GM21423 (cell line): Measurements from ENCODE around the gene KLF6.

Experiments
- ATAC-seq: cut with Tn5 transposase; IDR thresholded peaks from one replicate; pipeline ENCODE4 v1.9.1; 2021; ENCODE audit warnings: mild to moderate bottlenecking, moderate library complexity; ENCODE audit not compliant: unreplicated experiment

The KLF6 gene

DNA sequence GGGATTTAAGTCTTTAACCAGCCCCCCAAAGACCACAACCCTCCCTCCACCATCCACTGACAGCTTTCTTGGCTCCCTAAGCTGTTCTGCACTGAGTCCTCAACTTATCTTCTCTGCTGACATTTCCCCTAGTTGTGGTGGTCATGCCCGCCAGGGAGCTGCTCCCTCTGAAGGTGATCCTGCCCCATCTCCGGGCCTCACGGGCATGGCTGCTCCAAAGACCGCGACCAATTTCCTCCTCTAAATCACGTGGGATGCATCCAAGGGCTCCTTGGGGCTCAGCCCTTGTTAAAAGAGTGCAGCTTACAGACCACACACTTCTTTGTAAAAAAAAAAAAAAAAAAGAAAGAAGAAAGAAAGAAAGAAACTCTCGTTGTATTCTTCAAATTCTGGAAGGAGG lies 27.1 kb upstream of the KLF6 start:
- ATAC-seq: no peak

DNA sequence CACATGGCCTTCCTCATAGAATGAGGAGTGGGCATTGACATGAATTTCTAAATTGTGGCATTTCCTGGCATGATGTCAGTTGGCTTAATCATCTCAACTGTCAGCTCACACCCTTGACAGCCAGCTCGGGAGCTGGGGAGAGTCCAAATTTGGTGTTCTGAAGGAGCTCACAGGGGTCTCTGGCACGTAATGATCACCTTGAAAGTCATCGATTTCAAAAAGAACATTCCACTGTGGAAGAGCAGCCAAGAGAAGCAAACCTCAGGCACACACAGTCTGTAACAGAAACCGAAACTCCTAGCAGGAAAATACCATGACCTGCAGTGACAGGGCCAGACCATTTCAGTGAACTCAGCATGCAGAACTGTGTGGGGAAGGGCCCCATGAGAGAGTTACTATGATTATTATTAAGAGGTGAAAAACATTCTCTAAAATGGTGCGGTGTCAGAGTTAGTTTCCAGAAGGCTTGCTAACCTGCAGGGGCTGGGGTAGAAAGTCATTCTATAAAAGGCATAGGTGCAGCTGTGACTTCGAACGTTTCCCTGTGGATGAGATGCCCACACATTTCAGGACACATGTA lies 26.4 kb upstream of the KLF6 start:
- ATAC-seq: peak; percentile 74

DNA sequence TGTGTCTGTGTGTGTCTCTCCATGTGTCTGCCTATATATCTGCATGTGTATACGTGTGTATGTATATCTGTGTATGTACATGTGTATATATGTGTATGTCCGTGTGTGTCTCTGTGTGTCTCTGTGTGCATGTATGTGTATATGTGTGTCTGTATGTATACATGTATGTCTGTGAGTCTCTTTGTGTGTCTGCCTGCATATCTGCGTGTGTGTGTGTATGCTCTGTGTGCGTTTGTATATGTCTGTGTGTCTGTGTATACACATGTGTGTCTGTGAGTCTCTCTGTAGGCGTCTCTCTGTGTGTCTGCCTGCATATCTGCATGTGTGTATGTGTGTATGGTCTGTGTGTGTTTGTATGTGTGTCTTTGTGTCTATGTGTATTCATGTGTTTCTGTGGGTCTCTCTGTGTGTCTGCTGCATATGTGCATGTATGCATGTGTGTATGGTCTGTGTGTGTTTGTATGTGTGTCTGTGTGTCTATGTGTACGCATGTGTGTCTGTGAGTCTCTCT lies 23.7 kb upstream of the KLF6 start:
- no peak for ATAC-seq

DNA sequence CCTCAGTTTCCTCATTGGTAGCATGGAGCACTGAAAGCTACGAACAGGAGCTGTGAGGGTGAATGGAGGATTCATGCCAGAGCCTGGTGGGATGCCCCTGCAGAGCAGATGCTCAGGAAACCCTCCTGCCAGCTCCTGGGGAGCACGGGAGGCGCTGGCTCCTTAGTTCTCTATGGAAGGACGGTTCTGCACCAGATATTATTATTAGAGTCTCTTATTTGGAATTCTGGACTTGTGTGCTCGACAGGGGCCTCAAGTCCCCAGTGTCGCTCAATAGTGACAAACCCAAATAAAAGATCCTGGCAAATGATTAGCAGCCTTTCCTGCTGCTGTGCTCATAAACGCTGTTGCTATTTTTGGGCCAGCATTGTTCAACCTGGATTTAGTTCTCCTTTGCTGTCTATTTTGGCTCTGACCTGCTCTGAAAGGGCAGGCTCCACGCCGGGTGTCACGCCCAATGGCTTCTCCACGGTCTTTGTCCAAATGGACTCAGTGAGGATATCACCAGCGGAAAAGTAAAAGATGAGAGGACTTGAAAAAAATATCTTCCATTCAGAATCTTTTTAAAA lies 23.0 kb upstream of the KLF6 start:
- no peak for ATAC-seq

DNA sequence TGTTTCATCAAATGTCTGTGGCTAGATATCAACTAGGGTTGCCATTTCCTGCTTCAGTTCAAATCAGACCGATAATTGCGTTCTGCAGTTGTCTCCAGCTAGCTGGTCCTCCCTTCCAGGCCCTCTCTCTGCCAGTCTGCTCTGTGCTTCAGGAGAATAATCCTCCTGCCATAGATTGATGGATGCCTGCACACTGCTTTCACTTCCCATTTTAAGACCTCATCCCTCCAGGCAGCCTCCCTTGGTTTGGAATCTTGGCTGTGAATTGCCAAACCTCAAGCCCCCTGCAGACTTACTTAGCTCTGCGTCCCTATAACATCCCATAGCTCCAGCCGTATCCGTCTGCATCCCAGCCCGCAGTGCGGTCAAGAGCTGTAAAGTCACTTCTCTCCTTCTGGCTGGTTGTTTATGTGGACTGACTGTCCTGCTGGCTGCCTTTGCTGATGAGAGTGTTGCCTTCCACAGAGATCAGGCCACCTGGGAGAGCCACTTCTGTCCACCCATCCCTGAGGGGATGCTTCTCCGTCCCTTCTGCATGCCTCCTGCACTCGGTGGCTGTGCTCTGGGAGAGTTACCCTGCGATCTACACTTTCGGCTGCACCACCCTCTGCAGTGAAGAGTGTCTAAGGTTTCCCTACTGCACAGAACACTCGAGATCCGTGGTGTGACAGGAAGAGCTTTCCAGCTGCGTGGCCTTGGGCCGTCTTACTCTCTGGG lies 22.4 kb upstream of the KLF6 start:
- ATAC-seq: no peak

DNA sequence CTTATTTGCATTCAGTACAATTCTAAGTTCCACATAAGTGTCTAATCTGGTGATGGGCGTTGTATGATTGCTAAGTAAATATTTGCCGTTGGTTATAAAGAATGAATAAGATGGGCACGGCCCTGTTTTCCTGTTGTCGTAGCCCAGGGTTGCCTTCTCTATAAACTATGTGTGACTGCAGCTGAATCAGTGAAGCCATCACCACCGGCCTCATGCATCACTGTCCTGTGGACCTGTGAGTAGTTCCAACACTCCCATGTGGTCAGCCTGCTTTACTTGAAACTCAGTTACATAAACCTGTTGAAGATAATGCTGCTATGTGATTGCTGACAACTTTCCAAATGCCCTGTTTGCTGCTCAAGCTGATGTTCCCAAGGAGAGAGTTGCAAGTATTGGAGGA lies 21.6 kb upstream of the KLF6 start:
- no peak for ATAC-seq

DNA sequence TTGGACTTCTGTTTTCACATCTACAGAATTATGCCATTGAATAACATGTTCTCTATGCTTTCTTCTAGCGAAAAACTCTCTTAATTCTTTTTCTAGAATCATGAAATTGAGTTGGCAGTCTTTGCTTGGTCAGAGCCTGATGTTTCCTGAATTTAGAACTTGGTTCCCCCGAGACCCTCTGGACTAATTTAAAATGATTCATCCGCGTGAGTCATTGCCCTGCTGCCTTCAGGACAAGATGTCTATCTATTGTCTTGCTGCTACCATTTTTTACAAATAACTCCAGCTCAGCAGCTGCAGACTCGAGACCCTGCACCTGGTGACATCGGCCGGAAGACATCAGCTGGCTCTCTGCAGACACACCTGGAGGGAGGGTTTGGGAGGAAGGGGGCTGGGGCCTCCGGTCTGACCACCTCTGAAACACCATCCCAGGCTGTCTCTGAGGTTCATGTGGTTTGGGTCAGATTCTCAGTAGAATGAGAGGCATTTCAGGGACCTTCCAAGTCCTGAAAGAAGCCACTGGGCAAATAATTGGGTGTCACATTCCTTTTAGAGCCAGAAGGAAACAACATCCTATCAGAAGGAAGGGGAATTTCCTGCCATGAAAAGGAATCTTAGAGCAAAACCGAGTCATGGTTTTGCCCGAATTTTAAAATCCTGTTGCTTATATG lies 20.9 kb upstream of the KLF6 start:
- peak; percentile 55 for ATAC-seq

DNA sequence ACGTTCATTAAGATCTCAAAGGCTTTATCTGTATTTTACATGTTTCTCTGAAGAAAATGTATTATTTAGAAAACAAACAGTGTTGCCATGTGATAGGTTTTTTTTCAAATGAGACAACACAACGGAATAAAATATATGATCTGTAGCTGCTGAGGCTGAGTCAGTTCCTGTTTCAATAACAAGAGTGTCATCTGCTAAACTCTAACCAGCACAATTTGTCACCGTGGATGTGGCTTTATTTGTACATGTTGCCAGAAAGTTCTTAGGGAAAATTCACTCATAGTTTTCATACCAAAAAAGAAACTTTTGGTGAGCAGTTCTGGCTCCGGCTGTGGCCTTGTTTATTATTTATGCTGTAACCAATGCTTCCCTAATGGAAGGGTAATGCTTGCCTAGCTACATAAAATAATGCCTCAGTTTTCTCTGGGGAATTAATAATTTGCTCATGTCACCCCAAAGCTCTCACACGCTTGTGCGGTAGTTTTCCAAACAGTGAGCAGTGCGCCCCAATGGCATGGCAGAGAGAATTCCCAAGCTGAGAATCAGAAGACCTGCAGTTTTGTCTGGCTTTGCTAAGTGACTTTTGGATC lies 20.3 kb upstream of the KLF6 start:
- ATAC-seq: peak; percentile 34

DNA sequence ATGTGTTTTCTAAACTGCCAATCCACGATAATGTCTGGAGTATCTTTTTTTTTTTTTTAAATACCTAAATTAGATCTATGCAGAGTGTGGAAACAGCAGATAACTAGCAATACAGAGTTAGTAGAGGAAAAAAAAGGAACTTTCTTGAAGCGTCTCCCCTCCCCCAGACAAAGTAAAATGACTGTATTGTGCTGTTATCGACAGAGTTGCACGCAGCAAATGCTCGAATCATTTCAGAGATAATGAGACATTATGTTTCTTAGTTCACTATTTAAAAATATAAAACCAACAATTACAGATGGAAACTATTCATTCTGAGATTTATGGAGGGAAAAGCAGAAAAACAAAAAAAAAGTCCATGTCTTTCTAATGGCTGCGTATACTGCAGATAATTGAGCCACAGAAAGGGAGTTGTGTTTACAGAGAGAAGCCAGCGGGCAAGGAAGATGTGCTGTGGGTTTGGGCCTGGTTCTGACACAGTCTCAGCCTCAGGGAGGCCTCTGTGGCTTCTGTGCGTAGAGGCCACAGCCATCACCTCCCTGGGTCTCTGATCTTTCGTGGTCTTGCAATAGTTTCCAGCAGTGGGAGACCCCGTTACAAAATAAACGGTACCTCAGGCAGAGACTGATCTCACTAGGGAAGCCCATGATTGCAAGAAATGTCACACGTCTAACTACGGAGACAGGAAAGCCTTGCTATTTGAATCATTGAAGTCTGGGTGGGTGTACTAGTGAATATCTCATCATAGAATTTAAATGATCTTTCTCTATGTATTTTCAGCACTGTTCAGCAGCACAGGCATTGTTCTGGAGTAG lies 19.1 kb upstream of the KLF6 start:
- ATAC-seq: no peak

DNA sequence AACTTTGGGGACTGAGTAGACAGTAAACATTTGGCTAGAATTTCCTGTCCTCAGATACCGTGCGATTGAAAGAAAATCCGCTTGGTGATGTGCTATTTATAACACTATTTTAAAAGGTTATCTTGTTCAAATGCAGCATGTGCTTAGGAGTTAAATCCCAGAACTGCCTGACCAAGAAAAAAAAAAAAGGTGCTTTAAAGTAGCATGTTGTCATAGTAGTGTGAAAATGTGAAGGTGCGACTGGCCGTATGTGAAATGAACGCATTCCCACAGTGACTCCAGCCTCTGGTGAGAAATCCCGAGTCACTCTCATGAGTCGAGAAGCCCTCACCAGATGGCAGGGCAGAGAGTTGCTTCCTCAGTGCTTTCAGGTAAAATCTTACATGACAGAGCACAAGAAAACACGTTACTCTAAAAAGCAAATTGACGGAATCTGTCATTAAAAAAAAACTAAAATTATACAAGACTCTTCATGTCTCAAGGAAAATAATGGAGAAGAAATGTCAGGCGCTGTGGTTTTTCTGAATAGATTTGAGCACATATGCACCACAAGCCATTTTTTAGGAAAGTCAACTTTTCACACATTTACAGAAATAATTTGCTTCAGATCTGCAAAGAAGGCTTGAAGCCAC lies 18.4 kb upstream of the KLF6 start:
- ATAC-seq: no peak

DNA sequence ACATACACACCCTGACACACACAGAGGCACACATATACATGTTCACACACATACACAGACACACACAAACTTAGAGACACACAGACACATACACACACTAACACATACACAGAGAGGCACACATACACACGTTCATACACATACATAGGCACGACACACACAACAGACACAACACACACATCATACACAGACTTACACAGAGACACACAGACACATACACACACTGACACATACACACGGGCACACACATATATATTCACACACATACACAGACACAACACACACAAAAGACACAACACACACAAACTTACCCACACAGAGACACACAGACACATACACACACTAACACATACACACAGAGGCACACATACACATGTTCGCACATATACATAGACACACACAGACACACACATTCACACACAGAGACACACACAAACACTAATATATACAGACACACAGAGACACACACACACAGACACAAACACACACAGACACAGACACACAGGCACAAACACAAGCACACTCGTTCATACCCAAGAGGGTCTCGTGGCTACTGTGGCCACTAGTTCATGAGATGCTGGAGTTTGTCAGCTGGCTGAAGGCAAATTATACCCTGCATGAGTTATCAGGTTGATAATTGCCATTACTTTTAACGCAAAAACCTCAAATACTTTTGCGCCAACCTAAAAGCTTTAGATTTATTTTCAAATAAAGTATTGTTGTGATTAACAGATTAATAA lies 17.7 kb upstream of the KLF6 start:
- ATAC-seq: no peak

DNA sequence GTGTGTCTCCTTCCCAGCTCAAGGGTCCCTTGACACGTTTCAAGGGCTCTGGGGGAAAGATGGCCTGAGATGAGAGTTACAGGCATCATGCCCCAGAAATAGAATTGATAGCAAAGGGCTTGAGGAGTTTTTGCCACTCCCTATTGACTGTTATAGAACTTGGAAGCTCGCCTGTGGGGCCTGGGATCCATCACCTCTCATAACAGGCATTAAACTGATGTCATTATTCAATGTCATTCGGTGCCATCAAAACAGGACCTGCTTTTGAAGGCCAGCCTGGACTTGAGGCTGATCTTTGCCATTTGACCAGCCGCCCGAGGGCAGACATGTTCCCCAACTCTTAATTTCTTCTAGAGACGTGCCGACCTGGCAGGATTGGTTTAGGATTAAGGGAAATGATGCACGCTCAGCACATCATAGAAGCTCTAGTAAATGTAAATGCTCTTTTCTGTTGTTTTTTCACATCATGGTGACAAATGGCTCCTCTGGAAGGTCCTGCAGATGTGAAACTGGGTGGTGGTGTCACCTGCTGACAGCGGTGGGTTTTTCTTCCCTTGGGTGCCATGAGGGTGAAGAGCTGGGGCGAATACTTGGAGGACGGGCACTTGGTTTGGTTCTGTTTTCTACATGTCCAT lies 16.7 kb upstream of the KLF6 start:
- no peak for ATAC-seq

DNA sequence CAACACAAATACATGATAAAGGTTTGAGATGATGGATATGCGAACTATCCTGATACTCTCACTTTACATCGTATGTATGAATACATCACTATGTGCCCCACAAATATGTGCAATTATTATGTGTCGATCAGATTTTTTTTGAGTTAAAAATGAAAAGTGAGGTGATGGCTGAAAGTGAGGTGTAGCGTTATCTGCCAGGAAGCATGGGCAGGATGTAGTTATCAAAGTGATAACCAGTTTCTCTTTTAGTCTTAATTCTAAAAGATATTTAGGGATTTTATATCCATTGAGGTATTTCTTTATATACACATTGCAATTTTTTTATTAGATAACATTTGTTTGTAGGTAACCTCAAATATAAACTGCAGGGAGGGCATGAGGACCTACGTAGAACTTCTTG lies 15.6 kb upstream of the KLF6 start:
- no peak for ATAC-seq

DNA sequence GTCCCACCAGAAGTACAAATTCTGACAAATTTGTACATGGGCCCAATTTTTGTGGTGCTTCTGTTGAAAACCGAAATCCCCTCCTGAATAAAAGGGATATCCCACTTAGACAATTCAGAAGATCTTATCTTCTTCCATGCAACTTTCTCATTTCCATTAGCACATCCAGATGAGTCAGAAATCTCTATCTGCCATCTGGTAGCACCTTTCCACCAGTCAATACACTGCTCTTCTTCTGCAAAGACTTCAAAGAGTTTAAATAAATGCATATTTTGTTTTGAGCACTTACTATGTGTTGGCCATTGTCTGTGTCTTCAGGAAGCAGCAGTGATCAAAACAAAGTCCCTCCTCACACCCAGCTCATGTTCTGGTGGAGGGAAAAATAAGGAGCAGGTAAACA lies 12.7 kb upstream of the KLF6 start:
- ATAC-seq: no peak

DNA sequence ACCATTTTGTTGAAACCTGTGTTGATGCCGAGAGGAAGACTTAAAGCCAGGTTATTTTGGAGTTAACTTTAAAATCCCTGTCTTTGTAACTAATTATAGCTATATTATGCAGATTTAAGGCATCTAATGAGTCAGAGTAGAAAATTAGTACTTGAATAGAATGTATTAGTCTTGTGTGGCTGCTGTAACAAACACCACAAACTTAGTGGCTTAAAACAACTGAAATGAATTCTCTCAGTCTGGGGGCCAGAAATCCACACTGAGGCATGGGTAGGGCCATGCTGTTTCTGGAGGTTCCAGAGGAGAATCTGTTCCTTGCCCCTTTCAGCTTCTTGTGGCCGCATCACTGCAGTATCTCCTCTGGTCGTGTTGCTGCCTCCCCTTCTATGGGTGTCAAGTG lies 8.5 kb upstream of the KLF6 start:
- no peak for ATAC-seq

DNA sequence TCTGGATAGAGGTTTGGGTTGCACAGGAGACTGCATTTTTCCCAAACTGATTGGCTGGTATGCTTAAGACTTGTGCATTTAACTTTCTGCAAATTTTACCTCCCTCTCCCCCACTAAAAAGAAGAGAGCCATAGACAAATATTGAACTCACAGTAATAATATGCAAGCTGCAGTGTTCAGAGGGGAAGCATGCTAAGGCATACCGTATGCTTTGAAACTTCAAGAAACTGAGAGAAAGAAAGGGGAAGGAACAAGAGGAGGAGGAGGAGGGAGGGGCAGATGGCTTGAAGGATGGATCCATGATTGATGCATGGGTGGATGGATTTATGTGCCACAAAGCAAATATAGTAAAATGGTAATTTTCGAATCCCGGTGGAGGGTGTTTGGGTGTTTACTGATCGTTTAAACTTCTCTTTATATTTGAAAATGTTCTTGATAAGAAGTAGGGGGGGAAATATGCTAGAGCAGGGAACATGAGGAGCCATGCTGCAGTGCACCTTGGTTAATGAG lies 7.8 kb upstream of the KLF6 start:
- ATAC-seq: no peak

DNA sequence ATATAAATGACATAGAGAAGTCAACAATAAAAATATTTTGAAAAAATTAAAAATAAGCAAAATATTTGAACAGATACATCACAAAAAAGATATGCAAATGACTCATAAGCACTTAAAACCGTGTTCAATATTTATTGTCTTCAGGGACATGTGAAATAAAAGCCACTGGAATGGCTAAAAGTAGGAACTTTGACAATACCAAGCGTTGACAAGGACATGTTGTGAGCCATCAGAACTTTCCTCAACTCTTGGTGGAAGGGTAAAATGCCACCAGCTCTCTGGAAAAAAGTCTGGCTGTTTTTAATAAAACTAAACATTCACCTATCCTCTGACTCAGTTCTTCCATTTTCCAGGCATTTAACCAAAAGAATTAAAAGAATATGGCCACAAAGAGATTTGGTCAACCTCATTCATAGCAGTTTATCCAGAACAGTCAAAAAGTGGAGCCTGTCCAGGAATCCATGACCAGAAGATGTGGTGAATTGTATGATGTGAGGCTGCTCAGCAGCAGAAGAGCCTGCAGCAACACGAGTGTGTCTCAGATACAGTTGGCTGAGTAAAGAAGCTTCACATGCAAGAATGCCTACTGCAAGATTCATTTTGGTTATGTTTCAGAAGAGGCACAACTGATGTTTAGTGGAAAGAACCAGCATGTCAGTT lies 7.1 kb upstream of the KLF6 start:
- no peak for ATAC-seq

DNA sequence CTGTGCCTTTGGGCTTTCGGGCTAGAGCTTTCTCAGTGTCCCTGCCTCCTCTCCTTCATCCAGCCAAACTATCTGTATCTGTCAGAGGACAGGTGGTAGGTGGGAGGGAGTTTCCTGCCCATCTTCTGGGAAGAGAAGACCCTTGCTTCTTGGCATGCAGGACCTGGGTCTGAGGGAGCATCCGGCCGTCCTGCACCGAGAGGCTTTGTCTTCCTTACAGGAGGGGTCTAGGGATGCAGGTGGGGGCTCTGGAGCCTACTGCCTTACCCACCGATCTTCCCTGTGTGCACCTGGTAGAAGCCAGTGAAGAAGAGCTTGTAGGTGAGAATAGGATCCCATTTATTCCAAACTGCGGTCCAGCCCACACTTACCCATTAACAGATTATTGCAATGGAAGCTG lies 5.8 kb upstream of the KLF6 start:
- ATAC-seq: no peak
